HG02884 (cell line): Measurements from ENCODE around the gene TSPAN4.

ENCODE experiments used
- ATAC-seq: cut with Tn5 transposase; IDR thresholded peaks from one replicate; pipeline ENCODE4 v1.9.1; 2021; ENCODE audit warnings: mild to moderate bottlenecking, moderate library complexity; ENCODE audit not compliant: unreplicated experiment

Gene TSPAN4

DNA sequence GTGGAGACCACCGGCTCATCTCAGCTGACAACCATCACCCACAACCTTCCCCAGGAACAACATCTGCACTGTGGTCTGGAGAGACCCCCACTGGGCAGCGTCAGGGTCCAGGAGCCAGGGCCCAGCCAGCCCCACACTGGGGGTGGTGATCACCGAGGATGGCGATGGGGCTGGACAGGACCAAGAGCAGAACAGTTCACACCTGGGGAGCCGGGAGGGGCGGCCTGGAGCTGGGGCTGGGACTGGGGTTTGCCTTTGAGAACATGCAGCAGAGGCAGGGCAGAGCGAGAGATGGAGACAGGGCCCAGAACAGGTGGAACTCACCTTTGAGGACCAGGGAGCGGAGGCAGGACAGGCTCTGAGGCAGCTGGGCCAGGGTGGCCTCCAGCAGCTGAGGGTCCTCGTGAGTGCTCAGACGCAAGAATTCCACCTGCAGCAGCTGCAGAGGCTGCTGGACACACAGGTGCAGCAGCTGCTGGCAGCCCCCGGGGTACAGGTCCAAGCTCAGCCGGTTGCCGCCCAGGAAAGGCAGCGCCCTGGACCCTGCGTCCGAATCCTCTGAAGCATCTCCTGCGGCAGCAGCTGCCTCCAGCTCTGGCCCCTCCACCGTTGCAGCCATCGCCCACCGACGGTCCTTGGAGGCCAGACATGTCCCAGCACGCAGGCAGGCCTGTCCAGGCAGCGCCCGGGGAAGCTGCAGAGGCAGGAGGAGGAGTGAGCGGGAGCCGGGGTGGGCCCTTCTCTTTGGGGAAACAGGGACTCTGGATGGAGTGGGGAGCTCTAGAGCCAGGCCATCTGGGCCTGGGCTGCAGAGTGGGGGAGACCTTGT, 38.7 kb upstream of the TSPAN4 start:
- no peak for ATAC-seq

DNA sequence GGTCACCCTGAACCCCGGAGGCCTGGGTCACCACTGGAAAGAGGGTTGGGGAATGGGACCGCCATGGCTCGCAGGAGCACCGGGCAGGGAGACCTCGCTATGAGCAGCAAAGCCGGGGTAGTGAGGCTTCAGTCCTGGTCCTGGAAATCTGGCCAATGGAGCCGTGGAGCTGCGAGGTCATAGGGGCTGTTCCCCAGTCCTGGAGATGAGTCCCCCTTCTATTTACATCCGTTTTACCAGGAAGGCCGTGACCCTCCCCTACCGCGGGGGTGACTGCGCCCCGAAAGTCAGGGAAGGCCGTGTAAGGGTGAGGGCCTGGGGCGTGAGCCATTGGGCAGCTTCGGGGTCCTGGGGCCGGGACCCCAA, 38.1 kb upstream of the TSPAN4 start:
- ATAC-seq, result no peak

DNA sequence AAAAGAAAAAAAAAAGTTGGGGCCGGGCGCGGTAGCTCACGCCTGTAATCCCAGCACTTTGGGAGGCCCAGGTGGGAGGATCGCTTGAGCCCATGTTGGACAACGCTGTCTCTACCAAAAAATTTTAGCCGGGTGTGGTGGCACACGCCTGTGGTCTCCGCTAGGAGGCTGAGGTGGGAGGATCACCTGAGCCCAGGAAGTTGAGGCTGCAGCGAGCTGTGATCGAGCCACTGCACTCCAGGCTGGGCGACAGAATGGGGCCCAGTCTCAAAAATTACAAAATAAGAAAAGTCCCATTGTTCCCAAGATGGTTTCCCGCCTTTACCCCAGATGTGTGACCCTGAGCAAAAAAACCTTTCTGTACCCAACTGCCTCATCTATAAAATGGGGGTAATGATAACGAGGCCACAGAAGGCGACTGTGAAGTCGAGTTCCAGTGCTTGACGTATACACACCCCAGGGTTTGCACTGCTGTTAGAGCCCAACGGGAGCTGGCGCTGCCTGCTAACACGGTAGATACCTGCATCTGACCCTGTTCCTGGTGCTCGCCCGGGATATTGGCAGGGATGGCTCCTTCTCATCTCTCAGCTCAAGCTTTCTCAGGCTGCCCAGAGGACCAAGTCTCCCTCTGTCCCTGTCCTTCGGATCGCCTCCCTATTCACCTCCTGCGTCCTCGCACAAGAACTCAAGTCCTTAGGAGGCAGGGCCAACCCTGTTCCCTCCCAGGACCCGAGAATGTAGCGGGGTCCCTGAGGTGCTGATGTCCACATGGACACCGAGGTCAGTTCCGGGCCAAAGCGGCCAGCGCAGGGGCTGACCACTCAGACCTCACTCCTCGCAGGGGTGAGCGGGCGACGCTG, 34.0 kb upstream of the TSPAN4 start:
- no peak for ATAC-seq

DNA sequence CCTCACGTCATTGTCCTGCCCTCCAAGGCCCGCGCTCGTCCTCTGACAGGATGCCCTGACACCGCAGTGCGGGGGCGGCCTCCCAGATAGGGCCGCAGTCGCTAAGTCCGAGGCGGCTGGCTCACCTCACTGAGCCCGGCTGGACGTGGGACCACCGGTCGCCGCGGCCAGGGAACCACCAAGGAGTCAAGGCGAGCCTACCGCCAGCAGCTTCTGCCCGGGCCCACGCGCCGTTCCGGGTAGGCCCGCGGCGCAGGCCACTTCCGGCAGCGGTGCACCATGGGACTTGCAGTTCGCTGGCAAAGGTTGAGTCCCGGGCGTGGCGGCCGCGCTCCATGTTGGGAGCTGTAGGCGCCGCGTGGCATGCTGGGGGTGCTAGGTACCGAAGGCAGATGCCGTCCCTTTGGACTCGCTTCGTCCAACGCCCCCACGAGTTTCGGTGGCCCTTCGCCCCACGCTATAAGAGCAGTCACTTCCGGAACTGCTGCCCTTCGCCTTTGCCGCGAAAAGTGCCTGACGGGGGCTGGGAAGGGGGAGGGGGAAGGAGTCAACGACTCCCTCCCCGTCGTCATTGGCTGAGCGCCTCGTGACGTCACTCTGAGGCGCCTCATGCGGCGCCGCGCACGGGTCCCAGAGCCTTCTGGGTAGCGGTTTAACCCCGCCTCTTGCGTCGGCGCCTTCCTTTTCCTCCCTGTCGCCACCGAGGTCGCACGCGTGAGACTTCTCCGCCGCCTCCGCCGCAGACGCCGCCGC, 33.2 kb upstream of the TSPAN4 start, which contains the start of gene RPLP2:
RPLP2 (plus strand) TSS at position 681 of the 753 bp plus-strand sequence. CDS start 268 bp downstream, outside the sequence.
- ATAC-seq, result peak; percentile 59

DNA sequence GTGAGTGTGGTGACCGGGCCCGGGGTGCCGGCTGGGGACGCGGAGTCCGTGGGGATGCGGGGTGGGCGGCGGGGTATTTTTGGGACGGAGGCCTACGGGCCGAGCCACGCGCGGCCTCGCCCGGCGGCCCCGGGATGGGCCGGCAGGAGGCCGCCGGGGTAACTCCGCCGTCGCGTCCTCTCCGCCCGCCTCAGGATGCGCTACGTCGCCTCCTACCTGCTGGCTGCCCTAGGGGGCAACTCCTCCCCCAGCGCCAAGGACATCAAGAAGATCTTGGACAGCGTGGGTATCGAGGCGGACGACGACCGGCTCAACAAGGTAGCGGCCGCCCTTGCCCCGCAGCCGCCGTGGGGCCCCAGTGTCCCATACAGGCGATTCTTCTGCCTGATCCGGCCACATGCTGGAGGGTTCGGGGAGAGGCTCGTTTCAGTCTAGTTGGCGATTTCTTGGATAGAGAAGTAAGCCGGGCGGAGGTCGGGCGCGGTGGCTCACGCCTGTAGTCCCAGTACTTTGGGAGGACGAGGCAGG, 32.5 kb upstream of the TSPAN4 start:
- peak; percentile 8 for ATAC-seq

DNA sequence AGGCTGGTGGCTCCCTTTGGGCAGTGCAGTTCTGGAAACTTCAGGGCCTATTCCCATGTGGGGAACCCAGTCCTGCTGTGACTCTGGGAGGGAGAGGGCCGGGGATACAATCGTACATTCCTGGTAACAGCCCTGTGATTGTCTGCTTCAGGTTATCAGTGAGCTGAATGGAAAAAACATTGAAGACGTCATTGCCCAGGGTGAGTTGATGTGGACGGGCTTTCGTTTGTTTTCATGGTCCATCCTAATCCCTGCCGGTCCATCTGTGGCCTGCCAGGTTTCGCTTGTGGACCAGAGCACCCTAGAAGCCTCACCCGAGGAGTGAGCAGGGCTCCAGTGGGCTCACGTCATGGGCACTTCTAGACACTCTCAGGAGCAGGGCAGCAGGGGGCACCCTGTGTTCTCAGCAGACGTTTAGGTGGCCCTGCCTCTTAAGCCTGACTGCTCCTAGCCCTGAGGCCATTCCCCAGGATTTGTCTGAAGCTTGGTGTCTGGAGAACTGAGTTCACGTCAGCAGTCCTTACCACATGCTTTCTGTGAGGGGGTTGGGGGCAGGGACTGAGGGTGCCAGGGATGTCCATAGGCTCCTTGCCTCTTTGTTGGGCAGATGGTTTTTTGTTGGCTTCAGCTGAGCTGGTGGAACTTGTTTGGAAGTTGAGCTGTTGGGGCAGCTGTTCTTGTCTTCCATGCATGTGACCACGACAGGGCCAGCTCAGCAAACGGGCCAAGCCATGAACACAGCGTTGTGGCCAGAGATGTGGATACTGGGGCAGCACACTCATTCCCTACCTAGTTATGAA, 31.0 kb upstream of the TSPAN4 start:
- no peak for ATAC-seq

DNA sequence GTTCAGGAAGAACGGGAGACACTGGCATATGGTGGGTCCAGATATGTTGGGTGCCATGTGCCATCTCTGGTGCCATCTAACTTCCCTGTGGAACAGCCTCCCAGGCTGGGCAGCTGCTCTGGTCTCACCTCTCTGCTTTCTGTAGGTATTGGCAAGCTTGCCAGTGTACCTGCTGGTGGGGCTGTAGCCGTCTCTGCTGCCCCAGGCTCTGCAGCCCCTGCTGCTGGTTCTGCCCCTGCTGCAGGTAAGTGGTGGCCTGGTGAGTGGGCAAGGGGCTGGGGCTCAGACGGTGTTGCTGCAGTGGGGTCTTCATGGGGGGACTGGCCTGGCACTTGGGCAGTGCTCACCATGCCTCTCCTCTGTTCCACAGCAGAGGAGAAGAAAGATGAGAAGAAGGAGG, 30.3 kb upstream of the TSPAN4 start:
- no peak for ATAC-seq

DNA sequence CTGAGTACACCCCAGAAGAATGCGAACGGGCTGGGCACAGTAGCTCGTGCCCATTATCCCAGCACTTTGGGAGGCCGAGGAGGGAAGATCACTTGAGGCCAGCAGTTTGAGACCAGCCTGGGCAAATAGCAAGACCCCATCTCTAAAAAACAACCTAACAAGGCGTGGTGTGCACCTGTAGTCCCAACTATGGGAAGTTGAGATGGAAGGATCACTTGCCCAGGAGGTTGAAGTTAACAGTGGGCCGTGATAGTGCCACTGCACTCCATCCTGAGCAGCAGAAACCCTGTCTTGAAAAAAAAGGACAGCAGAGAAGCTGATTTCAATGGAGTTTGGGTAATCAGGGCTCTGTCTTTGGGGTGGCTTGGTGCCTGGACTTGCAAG, 29.6 kb upstream of the TSPAN4 start:
- no peak for ATAC-seq

DNA sequence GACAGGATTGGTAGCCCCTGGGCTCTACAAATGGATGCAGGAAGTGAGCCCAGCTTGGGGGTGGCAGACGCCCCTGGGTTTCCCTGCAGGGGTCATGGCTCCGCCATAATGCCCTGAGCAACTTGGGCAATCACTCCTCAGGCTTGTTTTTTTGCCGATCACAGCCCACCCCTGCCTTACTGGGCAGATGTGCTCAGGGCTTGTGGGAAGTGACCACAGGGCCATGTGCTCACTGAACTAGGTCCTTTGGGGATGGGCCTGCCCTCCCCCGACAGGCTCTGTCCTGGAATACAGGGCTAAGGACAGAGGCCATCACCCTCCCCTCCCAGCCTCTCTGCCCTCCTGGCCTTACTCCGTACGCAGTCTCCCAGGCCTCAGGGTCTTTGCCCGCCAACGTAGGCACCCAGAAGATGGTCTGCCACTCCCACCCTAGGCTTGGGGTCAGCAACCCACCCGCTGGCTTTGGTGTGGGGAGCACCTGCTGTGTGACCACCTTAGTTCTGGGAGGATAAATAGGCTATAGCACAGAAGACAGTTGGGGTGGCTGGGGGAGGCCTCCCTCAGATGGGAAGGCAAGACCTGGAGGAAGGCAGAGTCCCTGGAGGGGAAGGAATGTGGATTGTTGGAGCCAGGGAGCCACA, 29.1 kb upstream of the TSPAN4 start:
- no peak for ATAC-seq

DNA sequence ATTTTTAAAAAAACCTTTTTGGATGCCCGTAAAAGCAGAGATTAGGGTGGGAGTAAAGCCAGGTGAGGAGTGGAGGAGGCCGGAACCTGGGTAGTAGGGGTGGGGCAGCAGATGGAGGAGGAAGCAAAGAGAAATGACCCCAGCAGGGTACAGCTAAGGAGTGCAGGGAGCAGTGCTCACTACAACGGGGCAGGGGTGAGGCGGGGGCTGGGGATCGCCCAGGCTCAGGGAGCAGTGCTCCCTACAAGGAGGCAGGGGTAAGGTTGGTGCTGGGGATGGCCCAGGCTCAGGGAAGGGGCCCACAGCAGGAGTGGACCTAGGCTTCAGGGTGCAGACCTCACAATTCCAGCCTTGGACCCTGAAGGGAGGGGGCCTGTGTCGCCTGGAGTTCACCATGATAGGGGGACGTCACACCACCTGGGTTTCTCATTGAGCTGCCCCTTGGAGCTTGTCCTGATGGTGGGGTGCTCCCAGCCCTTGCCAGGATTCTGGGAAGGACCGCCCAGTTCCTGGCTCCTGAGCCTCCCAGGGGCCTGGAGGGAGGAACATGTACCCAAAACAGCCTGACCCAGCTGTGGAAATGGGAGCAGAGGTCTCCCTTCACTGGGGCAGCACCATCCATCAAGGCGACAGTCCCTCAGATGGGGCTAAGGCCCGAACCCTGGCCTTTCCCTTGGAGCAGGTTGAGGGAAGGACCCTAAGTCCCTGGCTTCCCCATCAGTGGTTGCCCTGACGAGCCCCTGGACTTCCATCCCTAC, 26.8 kb upstream of the TSPAN4 start:
- no peak for ATAC-seq

DNA sequence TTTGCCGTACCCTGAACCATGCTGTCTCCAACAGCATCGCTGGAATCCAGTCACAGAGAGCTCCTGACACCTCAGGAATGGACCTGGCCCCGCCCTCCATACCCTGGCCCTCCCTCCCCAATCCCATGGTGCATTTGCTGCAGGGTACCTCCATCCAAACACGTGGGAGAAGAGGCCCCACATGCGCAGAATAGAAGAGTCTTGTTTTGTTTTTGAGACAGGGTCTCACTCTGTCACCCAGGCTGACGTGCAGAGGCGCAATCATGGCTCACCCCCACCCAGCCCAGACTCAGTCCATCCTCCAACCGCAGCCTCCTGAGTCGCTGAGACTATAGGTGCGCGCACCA, 26.2 kb upstream of the TSPAN4 start:
- ATAC-seq, result no peak

DNA sequence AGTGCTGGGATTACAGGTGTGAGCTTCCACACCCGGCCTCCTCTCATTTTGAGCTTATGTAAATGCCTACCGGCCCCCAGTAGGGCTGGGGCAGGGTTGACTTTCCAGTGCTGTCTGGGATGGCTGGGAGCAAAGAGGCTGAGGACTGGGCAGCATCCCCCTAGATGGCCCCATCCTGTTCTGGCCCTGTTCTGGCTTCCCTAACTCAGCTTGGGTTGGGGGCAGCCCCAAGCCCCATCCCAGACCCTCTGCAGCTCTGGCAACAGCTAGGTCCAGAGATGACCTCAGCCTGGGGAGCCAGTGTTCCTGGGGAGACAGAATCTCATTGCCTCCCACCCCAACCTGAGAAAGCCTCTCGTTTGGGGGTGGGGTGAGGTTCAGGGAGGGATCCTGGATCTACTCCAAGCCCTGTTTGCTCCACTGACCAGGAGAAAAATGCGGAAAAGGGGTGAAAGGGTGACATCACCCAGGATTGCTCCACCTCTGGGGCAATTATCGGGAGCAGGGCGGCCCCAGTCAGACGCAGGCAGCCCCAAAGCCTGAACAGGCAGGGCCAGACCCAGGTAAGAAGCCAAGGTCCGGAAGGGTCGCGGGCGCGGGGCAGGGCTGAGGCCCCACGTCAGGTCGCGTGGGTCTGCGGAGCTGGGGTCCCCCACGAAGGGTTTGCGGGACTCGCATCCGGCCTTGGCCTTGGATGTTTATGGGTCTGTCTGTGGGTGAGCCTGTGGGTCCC, 24.1 kb upstream of the TSPAN4 start, which contains the start of gene PNPLA2:
PNPLA2 (plus strand) TSS at position 519 of the 733 bp plus-strand sequence. CDS start 805 bp downstream, outside the sequence.
- no peak for ATAC-seq

DNA sequence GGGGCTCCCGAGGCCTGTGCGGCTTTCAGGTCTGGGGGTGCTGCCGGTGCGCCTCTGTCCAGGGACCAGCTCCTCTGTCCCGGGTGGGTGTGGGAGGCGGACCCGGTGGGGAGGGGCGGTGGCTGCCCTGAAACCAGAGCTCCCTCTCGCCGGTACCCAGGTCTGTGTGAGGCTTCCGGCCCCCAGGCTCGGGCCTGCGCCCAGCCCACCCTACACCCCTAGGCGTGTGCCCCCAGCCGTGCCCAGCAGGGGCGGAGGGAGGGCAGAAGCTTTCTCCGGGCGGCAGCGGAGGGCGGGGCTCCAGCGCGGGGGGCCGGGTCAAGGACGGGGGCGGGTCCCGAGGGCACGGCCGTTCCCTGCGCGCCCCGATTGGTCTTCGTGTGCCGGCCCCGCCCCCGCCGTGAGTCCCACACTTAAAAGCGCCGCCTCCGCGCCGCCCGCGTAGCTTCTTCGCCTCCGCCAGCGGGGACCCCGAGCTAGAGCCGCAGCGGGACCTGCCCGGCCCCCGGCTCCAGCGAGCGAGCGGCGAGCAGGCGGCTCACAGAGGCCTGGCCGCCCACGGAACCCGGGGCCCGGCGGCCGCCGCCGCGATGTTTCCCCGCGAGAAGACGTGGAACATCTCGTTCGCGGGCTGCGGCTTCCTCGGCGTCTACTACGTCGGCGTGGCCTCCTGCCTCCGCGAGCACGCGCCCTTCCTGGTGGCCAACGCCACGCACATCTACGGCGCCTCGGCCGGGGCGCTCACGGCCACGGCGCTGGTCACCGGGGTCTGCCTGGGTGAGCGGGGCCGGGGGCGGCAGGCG, 23.3 kb upstream of the TSPAN4 start:
- peak; percentile 58 for ATAC-seq

DNA sequence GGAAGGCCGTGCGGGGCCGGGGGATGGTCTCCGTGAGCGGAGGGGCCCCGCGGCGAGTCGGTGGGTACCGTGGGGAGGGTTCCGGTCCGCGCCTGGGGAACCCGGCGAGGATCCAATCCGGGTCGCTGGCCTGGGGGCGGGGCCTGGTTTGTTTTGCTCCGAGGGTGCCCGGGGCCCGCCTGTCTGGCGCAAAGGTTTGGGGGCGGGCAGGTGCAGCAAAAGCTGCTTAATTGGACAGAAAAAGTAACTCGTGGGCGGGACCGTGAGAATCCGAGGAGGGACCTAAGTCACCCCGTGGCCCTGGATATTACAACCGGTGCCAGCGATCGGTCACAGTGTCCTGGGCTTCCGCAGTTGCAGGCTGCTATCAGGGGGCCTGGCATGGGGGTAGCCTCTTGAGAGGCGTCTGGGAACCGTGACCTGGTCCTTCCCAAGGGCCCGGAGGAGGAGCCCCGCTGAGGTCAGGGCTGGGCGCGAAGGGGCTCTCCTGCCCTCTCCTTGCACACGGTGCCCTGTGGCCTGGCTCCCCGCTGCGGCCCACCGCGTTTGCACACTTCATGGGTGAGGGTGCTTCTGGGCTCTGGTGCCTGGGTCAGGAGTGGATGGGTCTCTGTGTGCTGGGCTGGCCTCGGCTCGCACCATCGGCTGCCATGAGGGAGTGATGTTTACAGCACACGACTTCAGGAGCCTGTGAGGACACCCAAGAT, 22.6 kb upstream of the TSPAN4 start:
- peak; percentile 64 for ATAC-seq

DNA sequence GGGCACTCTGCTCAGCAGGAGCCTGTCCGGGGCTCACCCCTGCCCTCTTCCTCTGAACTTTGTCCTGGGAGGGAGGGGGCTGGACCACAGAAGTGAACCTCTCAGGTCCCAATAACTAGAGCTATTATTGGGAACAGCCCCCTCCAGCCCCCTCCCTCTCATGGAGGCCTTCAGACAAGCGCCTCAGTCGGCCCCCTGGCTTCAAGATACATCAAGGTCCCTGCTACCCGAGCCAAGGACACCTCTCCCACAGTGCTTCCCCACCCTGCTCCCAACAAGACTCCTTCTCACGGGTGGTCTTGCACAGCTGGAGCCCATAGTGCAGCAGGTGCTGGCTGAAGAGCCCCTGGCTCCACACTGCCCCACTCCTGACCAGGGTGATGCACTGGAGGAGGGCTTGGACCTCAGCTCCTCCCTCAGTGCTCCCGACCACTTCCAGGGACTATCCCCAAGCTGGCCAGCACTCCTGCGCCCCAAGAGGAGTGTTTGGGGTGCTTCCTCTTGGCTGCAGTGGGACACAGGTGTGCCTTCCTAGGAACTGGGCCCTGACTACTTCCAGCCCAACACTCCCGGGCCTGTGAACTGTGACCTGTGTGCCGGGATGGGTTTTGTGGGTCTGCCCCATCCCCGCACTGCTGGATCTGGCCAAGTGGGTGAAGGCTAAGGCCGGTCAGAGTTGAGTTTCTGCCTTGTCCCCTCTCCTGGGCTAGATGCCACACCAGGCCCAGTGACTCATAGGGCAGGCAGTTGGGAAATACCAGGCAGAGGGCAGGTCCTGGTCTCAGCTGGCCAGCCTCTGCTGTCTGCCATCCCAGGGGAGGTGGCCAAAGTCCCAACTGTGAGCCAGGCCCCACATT, 21.8 kb upstream of the TSPAN4 start:
- ATAC-seq, result no peak
